ENCODE measurements around the gene MOV10.
A peak's percentile ranks its signal among the peaks of the same experiment; 100 is the strongest.
"Not testable (repeated sequence)": the region's sequence is repeated elsewhere in the genome, so short reads cannot be mapped to it uniquely, and the experiment has no call there.

MOV10 gene

DNA sequence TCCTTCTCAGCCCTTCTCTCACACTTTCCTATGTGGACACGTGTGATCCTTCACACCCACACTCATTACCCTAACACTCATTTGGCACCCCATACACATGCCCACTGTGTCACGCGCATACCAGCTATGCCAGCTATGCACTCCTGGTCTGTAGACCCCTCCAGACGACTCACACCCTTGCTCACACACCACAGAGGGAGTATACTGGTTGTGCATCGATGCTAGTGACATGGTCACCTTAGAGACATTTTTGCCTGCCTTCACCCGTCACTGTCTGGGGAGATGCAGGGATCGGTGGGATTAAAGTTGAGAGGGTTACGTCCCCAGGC, 49.0 kb downstream of the MOV10 start (continued):
- TF ChIP-seq, protein P1, sequence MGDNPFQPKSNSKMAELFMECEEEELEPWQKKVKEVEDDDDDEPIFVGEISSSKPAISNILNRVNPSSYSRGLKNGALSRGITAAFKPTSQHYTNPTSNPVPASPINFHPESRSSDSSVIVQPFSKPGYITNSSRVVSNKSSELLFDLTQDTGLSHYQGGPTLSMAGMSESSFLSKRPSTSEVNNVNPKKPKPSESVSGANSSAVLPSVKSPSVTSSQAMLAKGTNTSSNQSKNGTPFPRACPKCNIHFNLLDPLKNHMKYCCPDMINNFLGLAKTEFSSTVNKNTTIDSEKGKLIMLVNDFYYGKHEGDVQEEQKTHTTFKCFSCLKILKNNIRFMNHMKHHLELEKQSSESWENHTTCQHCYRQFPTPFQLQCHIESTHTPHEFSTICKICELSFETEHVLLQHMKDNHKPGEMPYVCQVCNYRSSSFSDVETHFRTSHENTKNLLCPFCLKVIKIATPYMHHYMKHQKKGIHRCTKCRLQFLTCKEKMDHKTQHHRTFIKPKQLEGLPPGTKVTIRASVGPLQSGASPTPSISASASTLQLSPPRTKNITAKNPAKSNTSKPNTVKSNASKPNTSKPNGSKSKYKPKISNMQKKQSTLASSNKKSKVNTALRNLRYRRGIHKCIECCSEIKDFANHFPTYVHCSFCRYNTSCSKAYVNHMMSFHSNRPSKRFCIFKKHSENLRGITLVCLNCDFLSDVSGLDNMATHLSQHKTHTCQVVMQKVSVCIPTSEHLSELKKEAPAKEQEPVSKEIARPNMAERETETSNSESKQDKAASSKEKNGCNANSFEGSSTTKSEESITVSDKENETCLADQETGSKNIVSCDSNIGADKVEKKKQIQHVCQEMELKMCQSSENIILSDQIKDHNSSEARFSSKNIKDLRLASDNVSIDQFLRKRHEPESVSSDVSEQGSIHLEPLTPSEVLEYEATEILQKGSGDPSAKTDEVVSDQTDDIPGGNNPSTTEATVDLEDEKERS (tag by site-specific recombination; IDR thresholded peaks at IDR 0.05), result no peak
- TF ChIP-seq ZNF747 (tag by site-specific recombination; IDR thresholded peaks at IDR 0.05) (no peak), ZBTB1 (tag by site-specific recombination; IDR thresholded peaks at IDR 0.05) (no peak), ZNF571 (tag by site-specific recombination; IDR thresholded peaks at IDR 0.05) (no peak), BCL11B (tag by site-specific recombination; IDR thresholded peaks at IDR 0.05; ENCODE audit: low read depth) (no peak), ZEB2 (tag by site-specific recombination; IDR thresholded peaks at IDR 0.05) (no peak)
- TF ChIP-seq, protein P2, sequence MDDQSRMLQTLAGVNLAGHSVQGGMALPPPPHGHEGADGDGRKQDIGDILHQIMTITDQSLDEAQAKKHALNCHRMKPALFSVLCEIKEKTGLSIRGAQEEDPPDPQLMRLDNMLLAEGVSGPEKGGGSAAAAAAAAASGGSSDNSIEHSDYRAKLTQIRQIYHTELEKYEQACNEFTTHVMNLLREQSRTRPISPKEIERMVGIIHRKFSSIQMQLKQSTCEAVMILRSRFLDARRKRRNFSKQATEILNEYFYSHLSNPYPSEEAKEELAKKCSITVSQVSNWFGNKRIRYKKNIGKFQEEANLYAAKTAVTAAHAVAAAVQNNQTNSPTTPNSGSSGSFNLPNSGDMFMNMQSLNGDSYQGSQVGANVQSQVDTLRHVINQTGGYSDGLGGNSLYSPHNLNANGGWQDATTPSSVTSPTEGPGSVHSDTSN (CRISPR knock-in tag; IDR thresholded peaks at IDR 0.05), result no peak

- not testable (repeated sequence) for H3K4me3 ChIP-seq (ENCODE audit: low read depth, low read length)
- TF ChIP-seq ZNF146 (tag by site-specific recombination; IDR thresholded peaks at IDR 0.05), result peak; percentile 92
These were observed 49.8 kb downstream of the MOV10 start for GRCh38 chr1:112724240-112724639.

GRCh38 chr1:112727716-112728115, 53.3 kb downstream of the MOV10 start:
- TF ChIP-seq ZBTB6 (tag by site-specific recombination; IDR thresholded peaks at IDR 0.05) (no peak), ZNF561 (tag by site-specific recombination; IDR thresholded peaks at IDR 0.05; ENCODE audit: borderline replicate concordance) (no peak), ZNF514 (tag by site-specific recombination; IDR thresholded peaks at IDR 0.05) (no peak), ZNF530 (tag by site-specific recombination; IDR thresholded peaks at IDR 0.05; ENCODE audit: low read depth) (no peak), ZFP3 (tag by site-specific recombination; IDR thresholded peaks at IDR 0.05; ENCODE audit: low read depth) (no peak), OVOL3 (tag by site-specific recombination; IDR thresholded peaks at IDR 0.05) (no peak), ZNF148 (tag by site-specific recombination; IDR thresholded peaks at IDR 0.05; ENCODE audit: borderline replicate concordance) (no peak), ZBTB7A (tag by site-specific recombination; IDR thresholded peaks at IDR 0.05; ENCODE audit: low read depth) (no peak), KLF1 (tag by site-specific recombination; IDR thresholded peaks at IDR 0.05) (no peak), KLF7 (tag by site-specific recombination; IDR thresholded peaks at IDR 0.05; ENCODE audit: borderline replicate concordance) (no peak), BCL11A (tag by site-specific recombination; IDR thresholded peaks at IDR 0.05; ENCODE audit: low read depth) (no peak), ZNF837 (tag by site-specific recombination; IDR thresholded peaks at IDR 0.05) (no peak)
- H3K36me3 ChIP-seq (ENCODE audit: control insufficient read depth in 2 of 2, insufficient read depth in 1 of 2, low read length in 2 of 2), result no peaks in the 10 kb centered on the region
- H3K4me3 ChIP-seq (ENCODE audit: low read depth, low read length), result no peak overlapping the region
- H3K4me1 ChIP-seq (ENCODE audit: control insufficient read depth, insufficient read depth, low read length), result no peaks in the 10 kb centered on the region
- no peak overlapping the region for H3K27ac ChIP-seq (ENCODE audit: extremely low read depth, low read depth, low read length)
- ChIA-PET POLR2A (no interaction called here), CTCF (interaction anchor here (1.2 to 6.7 kb wide), 2 partner anchors 11 to 76 kb away, joined by 5 to 74 read pairs; partner anchors contain the start of gene PPM1J)
- no peaks in the 10 kb centered on the region for H3K9me3 ChIP-seq (ENCODE audit: control insufficient read depth, insufficient read depth, low read depth, low read length)

More at GRCh38 chr1:112724240-112724639, 49.8 kb downstream of the MOV10 start:
- H3K9me3 ChIP-seq (ENCODE audit: control insufficient read depth, insufficient read depth, low read depth, low read length); H3K4me1 ChIP-seq (ENCODE audit: control insufficient read depth, insufficient read depth, low read length); CTCF ChIA-PET; H3K36me3 ChIP-seq (ENCODE audit: control insufficient read depth in 2 of 2, insufficient read depth in 1 of 2, low read length in 2 of 2); POLR2A ChIA-PET; H3K27ac ChIP-seq (ENCODE audit: extremely low read depth, low read depth, low read length): not testable (repeated sequence)

- CTCF ChIA-PET, result interaction anchor here (1.2 to 6.7 kb wide), 2 partner anchors 12 to 75 kb away, joined by 5 to 74 read pairs; partner anchors contain the start of gene PPM1J
These were observed 54.0 kb downstream of the MOV10 start for GRCh38 chr1:112728306-112728971.

GRCh38 chr1:112729011-112729410, 54.6 kb downstream of the MOV10 start:
- H3K4me1 ChIP-seq (ENCODE audit: control insufficient read depth, insufficient read depth, low read length); POLR2A ChIA-PET; H3K9me3 ChIP-seq (ENCODE audit: control insufficient read depth, insufficient read depth, low read depth, low read length); H3K36me3 ChIP-seq (ENCODE audit: control insufficient read depth in 2 of 2, insufficient read depth in 1 of 2, low read length in 2 of 2); H3K27ac ChIP-seq (ENCODE audit: extremely low read depth, low read depth, low read length); H3K4me3 ChIP-seq (ENCODE audit: low read depth, low read length): not testable (repeated sequence)
- CTCF ChIA-PET, result interaction anchor here (6.7 kb wide), 1 partner anchor 13 kb away, joined by 74 read pairs; the partner anchor contains the start of gene PPM1J

More at GRCh38 chr1:112728306-112728971, 54.0 kb downstream of the MOV10 start:
- POLR2A ChIA-PET; H3K9me3 ChIP-seq (ENCODE audit: control insufficient read depth, insufficient read depth, low read depth, low read length); H3K4me3 ChIP-seq (ENCODE audit: low read depth, low read length); H3K36me3 ChIP-seq (ENCODE audit: control insufficient read depth in 2 of 2, insufficient read depth in 1 of 2, low read length in 2 of 2); H3K4me1 ChIP-seq (ENCODE audit: control insufficient read depth, insufficient read depth, low read length); H3K27ac ChIP-seq (ENCODE audit: extremely low read depth, low read depth, low read length): not testable (repeated sequence)
